Parathyroid adenoma (tissue), 2 donors: Measurements from ENCODE around the gene RAPGEF6.
"Not testable (repeated sequence)": the region's sequence is repeated elsewhere in the genome, so short reads cannot be mapped to it uniquely, and the experiment has no call there.

Experiments
- H2AFZ ChIP-seq: fragments of 300-600 bp; sonication (generic); one replicate; pipeline ENCODE4 v1.7.0; 2017; ENCODE audit warnings: antibody characterized with exemption, mild to moderate bottlenecking
- H3K27ac ChIP-seq: fragments of 300-600 bp; sonication (generic); one replicate; pipeline ENCODE4 v1.7.0; 2017
- H3K27me3 ChIP-seq: fragments of 300-600 bp; sonication (generic); one replicate; pipeline ENCODE4 v1.7.0; 2017; ENCODE audit warnings: low read length; ENCODE audit not compliant: control insufficient read depth, insufficient read depth
- H3K36me3 ChIP-seq: fragments of 300-600 bp; sonication (generic); one replicate; pipeline ENCODE4 v1.7.0; 2017; ENCODE audit warnings: low read length; ENCODE audit not compliant: control insufficient read depth, insufficient read depth
- H3K4me1 ChIP-seq: fragments of 300-600 bp; sonication (generic); one replicate; pipeline ENCODE4 v1.7.0; 2017; ENCODE audit warnings: control low read depth
- H3K4me2 ChIP-seq: fragments of 300-600 bp; sonication (generic); one replicate; pipeline ENCODE4 v1.7.0; 2017; ENCODE audit warnings: low read length
- H3K4me3 ChIP-seq: fragments of 300-600 bp; sonication (generic); one replicate; pipeline ENCODE4 v1.7.0; 2017; ENCODE audit warnings: low read depth, low read length
- H3K79me2 ChIP-seq: fragments of 300-600 bp; sonication (generic); one replicate; pipeline ENCODE4 v1.7.0; 2017; ENCODE audit warnings: control low read depth
- H3K9ac ChIP-seq: fragments of 300-600 bp; sonication (generic); one replicate; pipeline ENCODE4 v1.7.0; 2017; ENCODE audit warnings: mild to moderate bottlenecking
- H3K9me3 ChIP-seq: fragments of 300-600 bp; sonication (generic); one replicate; pipeline ENCODE4 v1.7.0; 2017; ENCODE audit warnings: low read length; ENCODE audit not compliant: control insufficient read depth
- CTCF ChIP-seq: fragments of 300-600 bp; sonication (generic); IDR thresholded peaks from one replicate; pipeline ENCODE4 v1.7.0; 2017; ENCODE audit warnings: antibody characterized with exemption, mild to moderate bottlenecking
- donor health status: primary hyperparathyroidism.

The RAPGEF6 gene

GRCh38 chr5:131630208-131630962, 4.6 kb downstream of the RAPGEF6 start:
- Histone ChIP-seq H3K27me3 (no peaks in the 10 kb centered on the region), H3K27ac (no peak overlapping the region), H3K4me2 (no peak overlapping the region), H3K4me3 (no peak overlapping the region), H3K79me2 (peaks cover 68% of the 10 kb centered on the region), H3K4me1 (peaks cover 3% of the 10 kb centered on the region), H3K9ac (no peak overlapping the region), H2AFZ (no peak overlapping the region), H3K9me3 (no peaks in the 10 kb centered on the region), H3K36me3 (no peaks in the 10 kb centered on the region)
- TF ChIP-seq CTCF = no peak

GRCh38 chr5:131628990-131629389, 6.0 kb downstream of the RAPGEF6 start:
- peaks cover 76% of the 10 kb centered on the region for H3K79me2 ChIP-seq
- no peaks in the 10 kb centered on the region for H3K36me3 ChIP-seq

GRCh38 chr5:131627207-131627865, 7.7 kb downstream of the RAPGEF6 start:
- no peak overlapping the region for H2AFZ ChIP-seq
- H3K4me3 ChIP-seq = no peak overlapping the region
- H3K4me2 ChIP-seq = no peak overlapping the region
- H3K27ac ChIP-seq = no peak overlapping the region
- H3K27me3 ChIP-seq = no peaks in the 10 kb centered on the region
- H3K36me3 ChIP-seq = no peaks in the 10 kb centered on the region
- H3K9me3 ChIP-seq = no peaks in the 10 kb centered on the region
- no peaks in the 10 kb centered on the region for H3K4me1 ChIP-seq
- TF ChIP-seq CTCF = no peak
- H3K79me2 ChIP-seq = peaks cover 65% of the 10 kb centered on the region
- H3K9ac ChIP-seq = no peak overlapping the region

More at GRCh38 chr5:131628990-131629389, 6.0 kb downstream of the RAPGEF6 start:
- Histone ChIP-seq H3K4me1 (peaks cover under 1% of the 10 kb centered on the region), H3K27ac (no peak overlapping the region), H3K9me3 (no peaks in the 10 kb centered on the region), H3K27me3 (no peaks in the 10 kb centered on the region), H2AFZ (no peak overlapping the region), H3K9ac (no peak overlapping the region), H3K4me3 (no peak overlapping the region), H3K4me2 (no peak overlapping the region)
- TF ChIP-seq CTCF = no peak

- TF ChIP-seq CTCF = no peak
- H3K9ac ChIP-seq = no peak overlapping the region
- no peaks in the 10 kb centered on the region for H3K27me3 ChIP-seq
- H3K4me1 ChIP-seq = no peaks in the 10 kb centered on the region
- no peak overlapping the region for H3K4me2 ChIP-seq
- H2AFZ ChIP-seq = no peak overlapping the region
- H3K4me3 ChIP-seq = no peak overlapping the region
- no peak overlapping the region for H3K27ac ChIP-seq
- no peaks in the 10 kb centered on the region for H3K9me3 ChIP-seq
- H3K36me3 ChIP-seq = no peaks in the 10 kb centered on the region
- peaks cover 38% of the 10 kb centered on the region for H3K79me2 ChIP-seq
These were observed 12.4 kb downstream of the RAPGEF6 start for GRCh38 chr5:131622633-131623032.

GRCh38 chr5:131621164-131621563, 13.9 kb downstream of the RAPGEF6 start:
- H3K79me2 ChIP-seq = peaks cover 35% of the 10 kb centered on the region
- H3K9me3 ChIP-seq, H3K4me2 ChIP-seq, H3K36me3 ChIP-seq, H3K9ac ChIP-seq, H3K4me1 ChIP-seq, H3K4me3 ChIP-seq, H3K27me3 ChIP-seq, H2AFZ ChIP-seq, H3K27ac ChIP-seq: not testable (repeated sequence)
